Esophagus squamous epithelium (tissue), 5 donors: Measurements from ENCODE around the gene THUMPD3. TPM values are rescaled to one million over a fixed set of nuclear protein-coding genes. Genes with fewer than 3 reads are reported as not detected.

Experiments used
- DNase-seq: peaks from one replicate; lab custom pipeline; 2025; lab: John Stamatoyannopoulos, UW
- H3K27ac ChIP-seq, 4 donors: fragments of 200-600 bp; sonication (generic); one replicate each; pipeline ENCODE4 v1.5.1; 2016 to 2019; ENCODE audit warnings: mild to moderate bottlenecking in 1 of 4
- H3K27me3 ChIP-seq, 4 donors: fragments of 200-600 bp; sonication (generic); 1 replicate in 3 of 4; 2 replicates in 1 of 4; pipeline versions ENCODE4 v1.5.1 to v1.6.0; 2017 to 2021; ENCODE audit warnings: antibody characterized with exemption in 1 of 4
- H3K36me3 ChIP-seq, 3 donors: fragments of 200-600 bp; sonication (generic); one replicate each; pipeline ENCODE4 v1.5.1; 2016 to 2019
- H3K4me1 ChIP-seq, 3 donors: fragments of 200-600 bp; sonication (generic); one replicate each; pipeline ENCODE4 v1.5.1; 2017 to 2019
- H3K4me3 ChIP-seq, 4 donors: fragments of 200-600 bp; sonication (generic); 1 replicate in 3 of 4; 2 replicates in 1 of 4; pipeline ENCODE4 v1.5.1; 2016 to 2019; ENCODE audit warnings: mild to moderate bottlenecking in 2 of 4, moderate library complexity in 1 of 4
- H3K9me3 ChIP-seq, 3 donors: fragments of 200-600 bp; sonication (generic); one replicate each; pipeline ENCODE4 v1.5.1; 2016 to 2019
- CTCF ChIP-seq, 6 experiments: fragments of 450-650 bp in 4 of 6; fragments of 200-600 bp in 2 of 6; sonication (generic) in 2 of 6; IDR thresholded peaks; one replicate each; pipeline ENCODE4 v1.5.1; 2016 to 2019; ENCODE audit warnings: antibody characterized with exemption in 6 of 6, mild to moderate bottlenecking in 4 of 6, moderate library complexity in 4 of 6
- POLR2A ChIP-seq, 4 donors: fragments of 450-650 bp; IDR thresholded peaks; one replicate each; pipeline ENCODE4 v1.6.1; 2017; ENCODE audit warnings: antibody characterized with exemption in 4 of 4, mild to moderate bottlenecking in 4 of 4, moderate library complexity in 3 of 4
- WGBS, 2 donors: methylation state at CpG; one replicate each; pipeline ENCODE4 v1.1.5; 2018; 5-methylcytosine and 5-hydroxymethylcytosine counted together
- intact Hi-C: fragments of 100-400 bp; cut with DNase I; formaldehyde crosslinking; loops from one replicate; pipeline ENCODE4 v1.15.0; 2022
- total RNA-seq, 4 donors: library from RNA; depleted of rRNA; stranded (reverse); fragments of >200 nt; gene quantifications; one replicate each; pipeline ENCODE4 v1.1.0, GENCODE V29; 2016
- donor health status: DM: yes; HTN: yes; CAD: no.

The THUMPD3 gene
- total RNA-seq, 4 donors from 2014 or later: 18.9 to 32.8 (median 31.1) TPM

DNA sequence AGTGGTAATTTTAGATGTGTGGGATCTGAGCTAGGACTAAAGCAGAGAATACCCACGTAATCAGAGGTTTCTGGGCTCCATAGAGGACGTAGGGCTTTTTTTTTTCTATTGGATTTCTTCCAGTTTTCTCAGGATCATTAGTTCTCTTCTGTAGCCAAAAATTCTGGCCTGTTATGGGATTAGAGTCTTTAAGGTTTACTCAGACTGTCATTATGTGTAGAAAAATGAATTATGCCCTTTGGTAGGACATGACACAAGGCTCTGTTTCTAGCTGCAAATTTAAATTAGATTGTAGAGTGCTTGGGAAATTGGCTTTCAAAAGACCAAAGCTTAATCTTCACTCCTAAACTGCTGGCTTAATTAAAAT lies 36.5 kb downstream of the THUMPD3 start:
- no peak for TF ChIP-seq CTCF (IDR thresholded peaks at IDR 0.05)
- TF ChIP-seq POLR2A (IDR thresholded peaks at IDR 0.05): no peak
- peaks cover 51 to 77% (median 55%) of the 10 kb centered on the region in 3 donors for H3K4me1 ChIP-seq
- WGBS, 2 donors: 0 to 3% methylated on average over 2 of the region's 2 CpGs
- intact Hi-C loops: no loop called here
- H3K27me3 ChIP-seq: no peaks in the 10 kb centered on the region
- H3K9me3 ChIP-seq: no peaks in the 10 kb centered on the region
- DNase-seq: no peak
- H3K27ac ChIP-seq: peak overlapping the region; percentile 96 to 100 (median 100)
- H3K36me3 ChIP-seq: peaks cover 0 to 6% (median 0%) of the 10 kb centered on the region in 3 donors
- peak overlapping the region; percentile 62 to 97 (median 86) for H3K4me3 ChIP-seq

DNA sequence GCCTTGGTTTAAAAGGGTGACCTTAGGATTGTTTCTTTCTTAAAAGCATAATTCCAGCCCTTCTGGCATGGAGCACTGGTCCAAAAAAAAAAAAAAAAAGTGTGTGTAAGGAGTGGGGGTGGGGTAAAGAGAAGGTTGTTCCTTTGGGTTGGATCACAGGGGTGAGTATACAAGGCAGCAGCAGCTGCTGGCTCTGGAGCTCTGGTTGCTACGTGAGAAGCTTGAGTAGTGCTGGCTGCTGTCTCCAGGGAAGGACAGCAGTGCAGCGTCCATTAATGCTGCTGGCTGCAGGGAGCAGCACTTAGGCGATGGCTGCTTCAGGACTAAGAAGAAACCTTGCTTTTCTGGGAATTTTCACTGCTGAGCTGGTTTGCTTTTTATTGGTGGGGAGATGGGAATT lies 36.9 kb downstream of the THUMPD3 start:
- Histone ChIP-seq H3K27me3 (no peaks in the 10 kb centered on the region), H3K36me3 (peaks cover 0 to 2% (median 0%) of the 10 kb centered on the region in 3 donors), H3K27ac (peak overlapping the region; percentile 96 to 100 (median 100)), H3K4me3 (peak overlapping the region; percentile 62 to 97 (median 86)), H3K4me1 (peaks cover 51 to 77% (median 58%) of the 10 kb centered on the region in 3 donors), H3K9me3 (no peaks in the 10 kb centered on the region)
- WGBS, 2 donors: 0% methylated on average over 3 of the region's 3 CpGs
- intact Hi-C loops: no loop called here
- no peak for DNase-seq
- TF ChIP-seq POLR2A (IDR thresholded peaks at IDR 0.05) (peak in 1 of 4 donors; percentile 33), CTCF (IDR thresholded peaks at IDR 0.05) (no peak)

GRCh38 chr3:9400616-9401015 lies 37.8 kb downstream of the THUMPD3 start:
- 14 to 22% methylated on average over 3 of the region's 3 CpGs for WGBS, 2 donors
- H3K27me3 ChIP-seq: no peaks in the 10 kb centered on the region
- no peaks in the 10 kb centered on the region for H3K9me3 ChIP-seq
- peak overlapping the region in 1 of 4 donors; percentile 97 for H3K4me3 ChIP-seq
- intact Hi-C loops: no loop called here
- TF ChIP-seq CTCF (IDR thresholded peaks at IDR 0.05) (no peak), POLR2A (IDR thresholded peaks at IDR 0.05) (no peak)
- H3K36me3 ChIP-seq: no peaks in the 10 kb centered on the region
- peaks cover 51 to 77% (median 52%) of the 10 kb centered on the region in 3 donors for H3K4me1 ChIP-seq
- H3K27ac ChIP-seq: peak overlapping the region in 3 of 4 donors; percentile 39 to 100 (median 99)
- DNase-seq: no peak

- WGBS, 2 donors: 31 to 40% methylated on average over 4 of the region's 4 CpGs
Observed at GRCh38 chr3:9401986-9402385, 39.1 kb downstream of the THUMPD3 start.

GRCh38 chr3:9402410-9403228 lies 39.8 kb downstream of the THUMPD3 start:
- no peak for DNase-seq
- WGBS, 2 donors: 23 to 24% methylated on average over 3 of the region's 3 CpGs
- no peaks in the 10 kb centered on the region for H3K36me3 ChIP-seq
- TF ChIP-seq POLR2A (IDR thresholded peaks at IDR 0.05): no peak
- no peak for TF ChIP-seq CTCF (IDR thresholded peaks at IDR 0.05)
- peak overlapping the region; percentile 18 to 100 (median 74) for H3K27ac ChIP-seq
- intact Hi-C loops: no loop called here
- no peaks in the 10 kb centered on the region for H3K27me3 ChIP-seq
- no peaks in the 10 kb centered on the region for H3K9me3 ChIP-seq
- H3K4me3 ChIP-seq: peak overlapping the region in 1 of 4 donors; percentile 28
- peaks cover 51 to 92% (median 63%) of the 10 kb centered on the region in 3 donors for H3K4me1 ChIP-seq

More at GRCh38 chr3:9401986-9402385, 39.1 kb downstream of the THUMPD3 start:
- Histone ChIP-seq H3K4me1 (peaks cover 51 to 86% (median 59%) of the 10 kb centered on the region in 3 donors), H3K9me3 (no peaks in the 10 kb centered on the region), H3K27ac (peak overlapping the region in 3 of 4 donors; percentile 50 to 100 (median 99)), H3K27me3 (no peaks in the 10 kb centered on the region), H3K4me3 (peak overlapping the region in 1 of 4 donors; percentile 28), H3K36me3 (no peaks in the 10 kb centered on the region)
- intact Hi-C loops: no loop called here
- DNase-seq: no peak
- no peak for TF ChIP-seq POLR2A (IDR thresholded peaks at IDR 0.05)
